Thyroid gland (tissue), 4 donors: Measurements from ENCODE around the gene ZNF618. TPM values are rescaled to one million over a fixed set of nuclear protein-coding genes. Genes with fewer than 3 reads are reported as not detected.

ENCODE experiments used
- DNase-seq, 2 donors: peaks; one replicate each; pipeline ENCODE4 v3.0.0-alpha.2; 2019
- H3K27ac ChIP-seq, 3 donors: fragments of 200-600 bp; sonication (generic); 1 replicate in 2 of 3; 2 replicates in 1 of 3; pipeline ENCODE4 v1.5.1; 2016 to 2019; ENCODE audit warnings: mild to moderate bottlenecking in 1 of 3, moderate library complexity in 1 of 3
- H3K27me3 ChIP-seq: fragments of 200-600 bp; sonication (generic); one replicate; pipeline ENCODE4 v1.5.1; 2019
- H3K36me3 ChIP-seq, 2 donors: fragments of 200-600 bp; sonication (generic); one replicate each; pipeline ENCODE4 v1.5.1; 2016 to 2019
- H3K4me1 ChIP-seq, 2 donors: fragments of 200-600 bp; sonication (generic); one replicate each; pipeline ENCODE4 v1.5.1; 2017 to 2019
- H3K4me3 ChIP-seq, 3 donors: fragments of 200-600 bp; sonication (generic); replicated peaks in 1 of 3; 1 replicate in 2 of 3; 2 replicates in 1 of 3; pipeline ENCODE4 v1.5.1; 2016; ENCODE audit warnings: mild to moderate bottlenecking in 1 of 3
- H3K9me3 ChIP-seq: fragments of 200-600 bp; sonication (generic); one replicate; pipeline ENCODE4 v1.5.1; 2017
- CTCF ChIP-seq, 6 experiments: fragments of 200-600 bp in 3 of 6; fragments of 450-650 bp in 3 of 6; sonication (generic) in 3 of 6; IDR thresholded peaks; one replicate each; pipeline ENCODE4 v1.5.1; 2016 to 2019; ENCODE audit warnings: antibody characterized with exemption in 6 of 6, mild to moderate bottlenecking in 2 of 6, inconsistent platforms in 1 of 6, moderate library complexity in 1 of 6
- POLR2A ChIP-seq, 2 donors: fragments of 450-650 bp; IDR thresholded peaks; one replicate each; pipeline ENCODE4 v1.6.1; 2017; ENCODE audit warnings: antibody characterized with exemption in 2 of 2, mild to moderate bottlenecking in 2 of 2, moderate library complexity in 1 of 2
- WGBS, 2 donors: methylation state at CpG; one replicate each; pipeline ENCODE4 v1.1.5; 2017; 5-methylcytosine and 5-hydroxymethylcytosine counted together
- intact Hi-C: fragments of 100-400 bp; cut with DNase I; formaldehyde crosslinking; loops from one replicate; pipeline ENCODE4 v1.15.1; 2023
- total RNA-seq, 4 donors: library from RNA; depleted of rRNA; stranded (reverse); fragments of >200 nt; gene quantifications; one replicate each; pipeline ENCODE4 v1.2.3, GENCODE V29; 2016

ZNF618 gene
- total RNA-seq, 4 donors from 2014 or later = 9.9 to 17.5 (median 15.5) TPM

- Histone ChIP-seq H3K9me3 (no peaks in the 10 kb centered on the region), H3K36me3 (peaks cover 15 to 23% of the 10 kb centered on the region in 2 donors), H3K4me1 (no peaks in the 10 kb centered on the region), H3K27ac (no peak overlapping the region), H3K4me3 (no peak overlapping the region), H3K27me3 (no peaks in the 10 kb centered on the region)
- no peak for DNase-seq
- intact Hi-C loops = no loop called here
- TF ChIP-seq POLR2A (IDR thresholded peaks at IDR 0.05) (no peak), CTCF (IDR thresholded peaks at IDR 0.05) (no peak)
- WGBS, 2 donors = 93 to 97% methylated on average over 31 to 35 of the region's 40 CpGs
Measured at GRCh38 chr9:114049441-114050225, 173.5 kb downstream of the ZNF618 start.

GRCh38 chr9:114050226-114050568 lies 174.1 kb downstream of the ZNF618 start:
- no peak for TF ChIP-seq CTCF (IDR thresholded peaks at IDR 0.05)
- TF ChIP-seq POLR2A (IDR thresholded peaks at IDR 0.05) = no peak
- intact Hi-C loops = no loop called here
- Histone ChIP-seq H3K27me3 (no peaks in the 10 kb centered on the region), H3K4me1 (no peaks in the 10 kb centered on the region), H3K36me3 (peaks cover 15 to 23% of the 10 kb centered on the region in 2 donors), H3K9me3 (no peaks in the 10 kb centered on the region), H3K27ac (no peak overlapping the region), H3K4me3 (no peak overlapping the region)
- DNase-seq = no peak
- WGBS, 2 donors = 89 to 94% methylated on average over 11 of the region's 11 CpGs

GRCh38 chr9:114050646-114051045 lies 174.5 kb downstream of the ZNF618 start:
- intact Hi-C loops = no loop called here
- Histone ChIP-seq H3K27me3 (no peaks in the 10 kb centered on the region), H3K4me3 (no peak overlapping the region), H3K27ac (no peak overlapping the region), H3K9me3 (no peaks in the 10 kb centered on the region), H3K4me1 (no peaks in the 10 kb centered on the region), H3K36me3 (peaks cover 15 to 23% of the 10 kb centered on the region in 2 donors)
- no peak for DNase-seq
- 90 to 94% methylated on average over 6 of the region's 6 CpGs for WGBS, 2 donors
- TF ChIP-seq CTCF (IDR thresholded peaks at IDR 0.05) (no peak), POLR2A (IDR thresholded peaks at IDR 0.05) (no peak)

- TF ChIP-seq POLR2A (IDR thresholded peaks at IDR 0.05) (no peak), CTCF (IDR thresholded peaks at IDR 0.05) (no peak)
- H3K9me3 ChIP-seq = no peaks in the 10 kb centered on the region
- H3K27me3 ChIP-seq = no peaks in the 10 kb centered on the region
- DNase-seq = no peak
- intact Hi-C loops = no loop called here
- no peak overlapping the region for H3K27ac ChIP-seq
- no peak overlapping the region for H3K4me3 ChIP-seq
- WGBS, 2 donors = 96% methylated on average over 13 to 15 of the region's 15 CpGs
- peaks cover 15 to 23% of the 10 kb centered on the region in 2 donors for H3K36me3 ChIP-seq
- H3K4me1 ChIP-seq = no peaks in the 10 kb centered on the region
Measured at GRCh38 chr9:114051281-114051680, 175.2 kb downstream of the ZNF618 start.

- 83 to 84% methylated on average over 7 of the region's 7 CpGs for WGBS, 2 donors
- H3K4me3 ChIP-seq = no peak overlapping the region
- H3K27me3 ChIP-seq = no peaks in the 10 kb centered on the region
- TF ChIP-seq CTCF (IDR thresholded peaks at IDR 0.05) = no peak
- no peak for TF ChIP-seq POLR2A (IDR thresholded peaks at IDR 0.05)
- no peak overlapping the region for H3K27ac ChIP-seq
- DNase-seq = no peak
- H3K4me1 ChIP-seq = no peaks in the 10 kb centered on the region
- H3K36me3 ChIP-seq = peaks cover 15 to 23% of the 10 kb centered on the region in 2 donors
- no peaks in the 10 kb centered on the region for H3K9me3 ChIP-seq
- intact Hi-C loops = no loop called here
Measured at GRCh38 chr9:114051706-114052105, 175.6 kb downstream of the ZNF618 start.
